Smooth muscle cell of the umbilical artery (primary cell): ENCODE measurements around the gene SGPP1. TPM values are rescaled to one million over a fixed set of nuclear protein-coding genes. Genes with fewer than 3 reads are reported as not detected.

Experiments used
- total RNA-seq: library from RNA; depleted of rRNA; stranded (reverse); fragments of >200 nt; gene quantifications from 2 replicates; pipeline ENCODE4 v1.2.3, GENCODE V29; 2014

Gene SGPP1, protein sequence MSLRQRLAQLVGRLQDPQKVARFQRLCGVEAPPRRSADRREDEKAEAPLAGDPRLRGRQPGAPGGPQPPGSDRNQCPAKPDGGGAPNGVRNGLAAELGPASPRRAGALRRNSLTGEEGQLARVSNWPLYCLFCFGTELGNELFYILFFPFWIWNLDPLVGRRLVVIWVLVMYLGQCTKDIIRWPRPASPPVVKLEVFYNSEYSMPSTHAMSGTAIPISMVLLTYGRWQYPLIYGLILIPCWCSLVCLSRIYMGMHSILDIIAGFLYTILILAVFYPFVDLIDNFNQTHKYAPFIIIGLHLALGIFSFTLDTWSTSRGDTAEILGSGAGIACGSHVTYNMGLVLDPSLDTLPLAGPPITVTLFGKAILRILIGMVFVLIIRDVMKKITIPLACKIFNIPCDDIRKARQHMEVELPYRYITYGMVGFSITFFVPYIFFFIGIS
- total RNA-seq, result 29.7 and 38.5 TPM in 2 replicates

DNA sequence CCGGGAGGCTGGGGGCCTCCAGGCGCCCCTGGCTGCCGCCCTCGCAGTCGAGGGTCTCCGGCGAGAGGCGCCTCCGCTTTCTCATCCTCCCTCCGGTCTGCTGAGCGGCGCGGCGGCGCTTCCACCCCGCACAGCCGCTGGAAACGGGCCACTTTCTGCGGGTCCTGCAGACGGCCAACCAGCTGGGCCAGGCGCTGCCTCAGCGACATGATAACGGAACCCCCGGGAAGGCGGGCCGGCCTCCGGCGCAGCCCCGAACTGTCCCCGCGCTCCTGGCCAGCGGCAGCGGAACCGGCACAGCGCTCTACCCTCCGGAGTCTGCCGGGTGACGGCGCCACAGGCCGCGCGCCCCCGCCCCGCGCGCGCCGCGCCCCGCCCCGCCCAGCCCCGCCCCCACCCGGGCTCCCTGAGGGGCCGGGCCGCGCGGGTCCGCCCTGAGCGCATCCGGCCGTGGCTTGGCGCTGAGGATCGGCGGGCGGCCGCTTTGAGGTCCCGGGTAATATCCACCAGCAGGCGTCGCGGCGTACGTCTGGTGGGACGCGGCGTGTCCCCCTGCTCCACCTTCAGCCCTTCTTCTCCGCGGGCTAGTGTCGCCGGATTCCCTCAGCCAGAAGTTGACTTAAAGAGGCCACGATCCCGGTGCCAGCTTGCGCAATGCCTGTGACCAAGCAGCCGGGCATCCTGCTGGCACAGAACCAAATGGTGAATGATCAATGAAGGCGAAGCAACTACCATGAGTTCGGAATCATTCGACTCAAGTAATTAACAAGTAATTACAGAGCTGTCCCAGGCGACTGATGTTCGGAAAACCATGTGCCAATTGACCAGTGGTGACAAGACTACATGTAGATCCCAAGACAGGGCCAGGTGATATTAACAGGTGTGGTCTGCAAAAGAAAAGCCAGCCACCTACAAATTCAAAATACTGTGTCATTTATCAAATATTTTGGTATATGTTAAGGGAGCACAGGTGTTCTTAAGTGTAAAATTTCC lies at the start of gene SGPP1:
TSS of gene SGPP1 (minus strand) at position 330 of the 993 bp plus-strand sequence. CDS start at position 209, 121 bp downstream.

GRCh38 chr14:63641473-63642228 lies 86.2 kb downstream of the SGPP1 start, which contains the start of gene WDR89:
Gene WDR89 (minus strand): TSS chr14:63641871. CDS start chr14:63599942, 41,929 bp downstream.

Other genes with a start within 250 kb of the SGPP1 start
- 24.3 and 46.0 TPM in 2 replicates for gene PPP2R5E, start 184.7 kb downstream of the SGPP1 start, total RNA-seq
- gene WDR89, start 86.2 kb downstream of the SGPP1 start, total RNA-seq, result 14.0 and 20.1 TPM in 2 replicates
- gene SYNE2, start 124.9 kb upstream of the SGPP1 start, total RNA-seq, result 9.8 and 13.0 TPM in 2 replicates